Rectal smooth muscle tissue (tissue), 1 donor: ENCODE measurements around the gene POLR2A.
"Not testable (repeated sequence)": the region's sequence is repeated elsewhere in the genome, so short reads cannot be mapped to it uniquely, and the experiment has no call there.

Experiments
- H3K27ac ChIP-seq: one replicate; pipeline ENCODE4 v1.7.0; 2013; ENCODE audit warnings: low read depth, low read length, inconsistent platforms
- H3K27me3 ChIP-seq: one replicate; pipeline ENCODE4 v1.7.0; 2013; ENCODE audit warnings: low read length; ENCODE audit not compliant: control insufficient read depth, insufficient read depth
- H3K36me3 ChIP-seq: one replicate; pipeline ENCODE4 v1.7.0; 2013; ENCODE audit warnings: low read length; ENCODE audit not compliant: control insufficient read depth, insufficient read depth
- H3K4me1 ChIP-seq: one replicate; pipeline ENCODE4 v1.7.0; 2013; ENCODE audit warnings: low read length; ENCODE audit not compliant: control insufficient read depth, insufficient read depth
- H3K4me3 ChIP-seq: one replicate; pipeline ENCODE4 v1.7.0; 2013; ENCODE audit warnings: low read length
- H3K9ac ChIP-seq: one replicate; pipeline ENCODE4 v1.7.0; 2013; ENCODE audit warnings: low read length

The POLR2A gene

GRCh38 chr17:7465597-7466275 lies 18.4 kb upstream of the POLR2A start:
- Histone ChIP-seq H3K4me1 (peaks cover 8% of the 10 kb centered on the region), H3K9ac (no peak overlapping the region), H3K4me3 (no peak overlapping the region), H3K36me3 (peaks cover 11% of the 10 kb centered on the region), H3K27ac (no peak overlapping the region), H3K27me3 (no peaks in the 10 kb centered on the region)

DNA sequence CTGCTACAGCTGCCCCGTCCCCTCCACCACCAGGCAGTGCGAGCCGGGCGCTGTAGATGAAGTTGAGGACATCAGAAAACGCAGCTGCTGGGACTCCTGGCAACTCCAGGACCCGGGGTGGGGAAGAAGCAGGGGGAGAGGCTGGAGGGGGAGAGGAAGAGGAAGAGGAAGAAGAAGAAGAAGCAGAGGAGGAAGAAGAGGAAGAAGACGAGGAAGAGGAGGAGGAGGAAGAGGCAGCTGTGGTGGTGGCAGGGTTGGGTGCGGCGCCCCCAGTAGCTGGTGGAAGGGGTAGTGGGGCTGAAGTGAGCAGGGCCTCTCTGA lies 17.9 kb upstream of the POLR2A start:
- peaks cover 11% of the 10 kb centered on the region for H3K36me3 ChIP-seq
- no peak overlapping the region for H3K4me3 ChIP-seq
- peaks cover 8% of the 10 kb centered on the region for H3K4me1 ChIP-seq
- no peak overlapping the region for H3K9ac ChIP-seq
- H3K27ac ChIP-seq = no peak overlapping the region
- no peaks in the 10 kb centered on the region for H3K27me3 ChIP-seq

GRCh38 chr17:7466639-7467341 lies 17.4 kb upstream of the POLR2A start:
- Histone ChIP-seq H3K4me1 (peaks cover 8% of the 10 kb centered on the region), H3K27me3 (no peaks in the 10 kb centered on the region), H3K4me3 (no peak overlapping the region), H3K36me3 (peaks cover 11% of the 10 kb centered on the region), H3K9ac (no peak overlapping the region), H3K27ac (peak overlapping the region; percentile 34)

DNA sequence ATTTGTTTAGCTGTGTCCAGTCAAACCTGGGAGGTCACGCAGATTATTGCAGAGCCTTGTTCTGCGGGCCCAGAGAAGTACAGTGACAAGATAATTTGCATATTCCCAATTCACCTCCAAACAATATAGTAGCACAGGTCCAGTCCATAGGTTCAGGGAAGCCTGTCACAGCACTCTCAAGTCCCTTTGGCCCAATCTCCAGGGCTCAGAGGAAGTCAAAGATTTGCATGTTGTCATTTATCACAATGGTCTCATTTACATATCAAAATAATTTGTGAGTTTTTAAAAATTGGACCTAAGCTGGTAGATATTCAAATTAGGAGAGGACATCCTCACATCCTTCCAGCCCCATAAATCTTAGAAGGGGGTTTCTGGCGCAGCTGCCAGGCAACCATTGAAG lies 16.7 kb upstream of the POLR2A start:
- peak overlapping the region; percentile 34 for H3K27ac ChIP-seq
- H3K9ac ChIP-seq = no peak overlapping the region
- no peaks in the 10 kb centered on the region for H3K27me3 ChIP-seq
- peaks cover 8% of the 10 kb centered on the region for H3K4me1 ChIP-seq
- H3K4me3 ChIP-seq = no peak overlapping the region
- H3K36me3 ChIP-seq = peaks cover 11% of the 10 kb centered on the region

DNA sequence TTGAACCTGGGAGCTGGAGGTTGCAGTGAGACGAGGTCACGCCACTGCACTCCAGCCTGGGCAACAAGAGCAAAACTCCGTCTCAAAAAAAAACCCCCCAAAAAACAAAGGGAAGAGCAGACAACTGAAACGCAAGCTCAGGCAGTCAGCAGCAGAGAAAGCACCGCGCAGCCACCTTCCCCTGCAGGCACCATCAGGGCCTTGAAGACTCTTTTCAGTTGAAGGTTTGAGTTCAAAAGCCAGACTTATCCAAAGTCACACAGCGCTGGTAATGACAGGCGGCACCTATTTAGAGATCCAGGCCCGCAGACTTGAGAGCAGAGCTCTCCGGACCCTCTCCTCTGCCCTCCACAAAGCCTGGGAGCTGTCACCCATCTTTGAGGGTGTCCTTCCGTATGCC lies 15.9 kb upstream of the POLR2A start:
- Histone ChIP-seq H3K36me3 (peaks cover 7% of the 10 kb centered on the region), H3K9ac (no peak overlapping the region), H3K4me3 (no peak overlapping the region), H3K27ac (no peak overlapping the region), H3K27me3 (no peaks in the 10 kb centered on the region), H3K4me1 (peaks cover 8% of the 10 kb centered on the region)

DNA sequence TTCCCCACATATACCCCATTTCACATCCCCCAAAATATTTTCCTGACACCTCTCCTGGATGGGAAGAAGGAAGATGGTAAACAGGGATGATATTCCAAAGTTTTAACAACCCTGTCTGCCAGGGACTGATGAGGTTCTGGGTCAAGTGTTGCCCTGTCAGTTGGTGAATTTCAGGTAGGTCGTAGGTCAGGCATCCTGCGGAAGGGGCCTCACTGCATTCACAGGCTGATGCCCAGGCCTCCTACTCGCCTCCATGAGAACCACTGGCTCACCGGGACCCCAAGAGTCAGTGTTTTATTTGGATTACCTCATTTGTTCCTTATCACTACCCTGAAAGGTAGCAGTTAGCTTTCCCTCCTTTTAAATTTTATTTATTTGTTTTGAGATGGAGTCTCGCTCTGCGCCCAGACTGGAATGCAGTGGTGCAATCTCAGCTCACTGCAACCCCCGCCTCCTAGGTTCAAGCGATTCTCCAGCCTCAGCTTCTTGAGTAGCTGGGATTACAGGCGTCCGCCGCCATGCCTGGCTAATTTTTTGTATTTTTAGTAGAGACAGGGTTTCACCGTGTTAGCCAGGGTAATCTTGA lies 15.3 kb upstream of the POLR2A start:
- Histone ChIP-seq H3K4me3 (no peak overlapping the region), H3K9ac (no peak overlapping the region), H3K27me3 (no peaks in the 10 kb centered on the region), H3K4me1 (peaks cover 8% of the 10 kb centered on the region), H3K27ac (no peak overlapping the region), H3K36me3 (peaks cover 6% of the 10 kb centered on the region)

GRCh38 chr17:7469843-7470242 lies 14.3 kb upstream of the POLR2A start:
- not testable (repeated sequence) for H3K27ac ChIP-seq

DNA sequence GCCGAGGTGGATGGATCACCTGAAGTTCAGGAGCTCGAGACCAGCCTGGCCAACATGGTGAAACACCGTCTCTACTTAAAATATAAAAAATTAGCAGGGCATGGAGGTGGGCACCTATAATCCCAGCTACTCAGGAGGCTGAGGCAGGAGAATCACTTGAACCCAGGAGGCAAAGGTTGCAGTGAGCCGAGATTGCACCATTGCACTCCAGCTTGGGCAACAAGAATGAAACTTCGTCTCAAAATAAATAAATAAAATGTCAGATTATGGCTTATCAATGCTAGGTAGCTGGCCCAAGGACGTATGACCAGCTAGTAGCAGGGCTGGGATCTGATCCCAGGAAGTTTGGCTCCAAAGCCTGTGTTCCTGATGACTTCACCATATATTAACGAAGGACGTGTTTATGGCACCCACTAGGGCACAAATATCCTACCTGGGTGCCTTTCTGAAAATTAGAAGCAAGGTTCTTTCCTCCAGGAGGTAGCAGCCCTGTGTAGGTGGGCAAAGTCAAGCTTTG lies 13.7 kb upstream of the POLR2A start:
- not testable (repeated sequence) for H3K4me3 ChIP-seq, H3K27ac ChIP-seq, H3K36me3 ChIP-seq, H3K9ac ChIP-seq, H3K27me3 ChIP-seq
- peaks cover 10% of the 10 kb centered on the region for H3K4me1 ChIP-seq

More at GRCh38 chr17:7469843-7470242, 14.3 kb upstream of the POLR2A start:
- not testable (repeated sequence) for H3K27me3 ChIP-seq, H3K4me1 ChIP-seq, H3K4me3 ChIP-seq, H3K9ac ChIP-seq, H3K36me3 ChIP-seq

DNA sequence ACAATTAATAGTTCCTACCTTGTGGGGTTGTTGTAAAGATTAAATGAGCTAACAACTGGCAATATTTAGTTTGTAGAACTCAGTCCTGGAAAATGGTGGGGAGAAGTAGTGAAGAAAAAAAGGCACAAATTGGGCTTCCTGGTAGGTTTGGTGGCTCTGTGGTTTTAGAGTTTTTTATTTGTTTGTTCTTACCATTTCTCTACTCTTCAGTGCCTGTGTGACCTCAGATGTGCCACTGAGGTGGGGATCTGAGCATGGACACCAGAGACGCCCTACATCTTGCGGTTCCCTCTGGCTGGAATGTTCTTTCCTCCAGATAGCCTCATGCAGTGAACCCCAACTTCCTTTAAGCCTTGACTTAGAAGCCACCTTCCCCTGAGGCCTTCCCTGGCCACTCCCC lies 12.4 kb upstream of the POLR2A start:
- Histone ChIP-seq H3K27ac (no peak overlapping the region), H3K9ac (no peak overlapping the region), H3K36me3 (no peaks in the 10 kb centered on the region), H3K4me1 (peaks cover 11% of the 10 kb centered on the region), H3K27me3 (no peaks in the 10 kb centered on the region), H3K4me3 (no peak overlapping the region)

- not testable (repeated sequence) for H3K9ac ChIP-seq, H3K36me3 ChIP-seq, H3K4me3 ChIP-seq, H3K27me3 ChIP-seq
- H3K4me1 ChIP-seq = peaks cover 16% of the 10 kb centered on the region
- H3K27ac ChIP-seq = peak overlapping the region; percentile 99
These were observed 9.4 kb upstream of the POLR2A start for GRCh38 chr17:7474767-7475166.

- Histone ChIP-seq H3K27ac (peak overlapping the region; percentile 99), H3K4me3 (no peak overlapping the region), H3K36me3 (no peaks in the 10 kb centered on the region), H3K4me1 (peaks cover 21% of the 10 kb centered on the region), H3K27me3 (no peaks in the 10 kb centered on the region), H3K9ac (no peak overlapping the region)
These were observed 8.3 kb upstream of the POLR2A start for GRCh38 chr17:7475764-7476422.

DNA sequence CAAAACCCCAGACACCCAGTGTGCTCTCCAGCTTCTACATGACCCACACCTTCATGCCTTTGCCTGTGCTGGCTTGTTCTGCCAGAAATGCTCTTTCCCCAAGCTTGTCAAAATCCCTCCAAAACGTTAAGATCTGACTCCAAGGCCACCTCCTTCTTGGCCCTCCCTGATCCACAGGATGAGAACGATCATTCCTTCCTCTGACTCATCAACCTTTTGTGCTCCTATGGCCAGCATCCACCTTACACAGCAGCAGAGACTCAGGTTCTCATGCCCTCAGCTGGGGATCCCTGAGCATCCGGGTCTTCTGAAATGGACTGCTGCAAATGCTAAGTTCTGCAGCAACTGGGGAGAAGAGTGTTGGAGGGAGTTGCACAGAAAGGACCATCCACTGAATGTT lies 7.7 kb upstream of the POLR2A start:
- Histone ChIP-seq H3K4me1 (peaks cover 21% of the 10 kb centered on the region), H3K27ac (peak overlapping the region; percentile 99), H3K4me3 (peak overlapping the region; percentile 35), H3K9ac (no peak overlapping the region), H3K27me3 (no peaks in the 10 kb centered on the region), H3K36me3 (no peaks in the 10 kb centered on the region)
